HG02938 (cell line): ENCODE results near the gene IL10RA.
A peak's percentile ranks its signal among the peaks of the same experiment; 100 is the strongest.
"Not testable (repeated sequence)": the region's sequence is repeated elsewhere in the genome, so short reads cannot be mapped to it uniquely, and the experiment has no call there.

Experiments used
- ATAC-seq: cut with Tn5 transposase; IDR thresholded peaks from one replicate; pipeline ENCODE4 v1.9.1; 2021; ENCODE audit warnings: mild to moderate bottlenecking, moderate library complexity; ENCODE audit not compliant: unreplicated experiment

Gene IL10RA

DNA sequence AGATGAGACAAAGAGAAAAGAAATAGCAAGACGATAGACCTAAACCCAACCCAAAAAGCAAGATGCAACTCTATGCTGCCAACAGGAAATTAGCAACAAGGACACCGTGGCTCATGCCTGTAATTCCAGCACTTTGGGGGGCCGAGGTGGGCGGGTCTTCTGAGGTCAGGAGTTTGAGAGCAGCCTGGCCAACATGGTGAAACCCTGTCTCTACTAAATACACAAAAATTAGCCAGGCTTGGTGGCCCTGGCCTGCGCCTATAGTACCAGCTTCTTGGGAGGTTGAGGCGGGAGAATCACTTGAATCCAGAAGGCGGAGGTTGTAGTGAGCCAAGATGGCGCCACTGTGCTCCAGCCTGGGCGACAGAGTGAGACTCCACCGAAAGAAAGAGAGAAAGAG is 24.3 kb upstream of the IL10RA start:
- ATAC-seq: no peak

DNA sequence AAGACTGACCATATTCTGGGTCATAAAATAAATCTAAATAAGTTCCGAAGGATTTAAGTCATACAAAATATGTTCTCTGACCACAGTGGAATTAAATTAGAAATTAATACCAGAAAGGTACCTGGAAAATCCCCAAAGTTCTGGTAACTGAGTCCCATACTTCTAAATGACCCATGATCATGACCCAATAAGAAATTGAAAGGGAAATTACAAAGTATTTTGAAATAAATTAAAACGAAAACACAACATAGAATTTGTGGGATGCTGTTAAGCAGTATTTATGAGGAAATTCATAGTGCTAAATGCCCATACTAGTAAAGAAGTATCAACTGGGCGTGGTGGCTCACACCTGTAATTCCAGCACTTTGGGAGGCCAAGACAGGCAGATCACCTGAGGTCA is 23.4 kb upstream of the IL10RA start:
- no peak for ATAC-seq

DNA sequence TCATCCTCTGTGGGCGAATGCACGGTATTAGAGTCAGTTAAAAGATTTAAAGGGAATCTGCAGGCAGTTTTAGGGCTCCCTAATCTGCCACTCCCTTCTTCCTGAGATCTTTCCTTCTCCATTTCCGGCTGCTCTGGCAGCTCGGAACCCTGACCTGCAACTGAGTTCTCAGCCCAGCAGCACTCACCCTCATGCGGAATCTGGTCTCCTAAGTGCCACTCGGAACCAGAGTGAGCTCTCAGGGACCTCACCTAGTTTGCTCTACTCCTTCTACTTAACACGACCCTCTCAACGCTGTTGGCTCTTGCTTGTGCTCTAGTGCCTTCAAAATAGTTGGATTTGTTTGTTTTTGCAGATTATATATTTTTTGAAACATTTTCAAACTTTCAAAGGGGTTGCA is 19.3 kb upstream of the IL10RA start:
- no peak for ATAC-seq

DNA sequence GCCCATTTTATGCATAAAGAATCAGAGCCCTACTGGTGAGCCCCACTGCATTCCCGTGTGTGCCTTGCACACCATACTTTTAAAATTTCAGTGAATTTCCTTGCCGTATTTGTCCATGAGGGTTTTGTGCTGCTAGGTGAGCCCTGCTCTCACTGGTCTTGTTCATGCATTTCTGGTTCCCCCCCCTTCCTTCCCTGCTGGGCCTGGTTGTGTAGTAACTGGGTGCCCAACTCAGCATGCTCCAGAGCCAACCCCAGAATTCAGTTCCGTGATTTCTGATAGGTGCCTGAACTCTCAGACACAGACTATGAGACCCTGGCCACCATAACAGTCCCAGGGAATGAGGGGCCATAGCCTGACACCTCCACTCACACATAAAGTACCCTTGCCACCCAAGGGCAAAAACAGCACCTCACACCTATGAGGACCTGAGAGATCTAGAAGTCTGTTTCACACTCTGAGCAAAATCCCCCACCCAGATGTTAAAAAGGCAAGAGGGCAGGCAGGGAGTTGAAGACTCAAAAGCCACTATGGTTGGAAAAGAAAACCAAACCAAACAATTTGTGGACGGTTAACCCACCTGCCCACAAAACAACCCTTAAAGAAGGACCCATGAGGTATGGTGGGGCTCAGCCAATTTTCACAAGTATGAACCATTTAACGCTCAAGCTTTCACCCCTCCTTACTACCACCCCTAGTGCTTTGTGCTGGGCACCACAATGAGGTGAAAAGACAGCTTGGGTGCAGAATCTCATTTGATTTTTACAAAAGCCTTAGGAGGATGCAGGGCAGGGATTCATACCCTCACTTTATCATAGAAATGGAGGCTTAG is 16.8 kb upstream of the IL10RA start:
- ATAC-seq: no peak

DNA sequence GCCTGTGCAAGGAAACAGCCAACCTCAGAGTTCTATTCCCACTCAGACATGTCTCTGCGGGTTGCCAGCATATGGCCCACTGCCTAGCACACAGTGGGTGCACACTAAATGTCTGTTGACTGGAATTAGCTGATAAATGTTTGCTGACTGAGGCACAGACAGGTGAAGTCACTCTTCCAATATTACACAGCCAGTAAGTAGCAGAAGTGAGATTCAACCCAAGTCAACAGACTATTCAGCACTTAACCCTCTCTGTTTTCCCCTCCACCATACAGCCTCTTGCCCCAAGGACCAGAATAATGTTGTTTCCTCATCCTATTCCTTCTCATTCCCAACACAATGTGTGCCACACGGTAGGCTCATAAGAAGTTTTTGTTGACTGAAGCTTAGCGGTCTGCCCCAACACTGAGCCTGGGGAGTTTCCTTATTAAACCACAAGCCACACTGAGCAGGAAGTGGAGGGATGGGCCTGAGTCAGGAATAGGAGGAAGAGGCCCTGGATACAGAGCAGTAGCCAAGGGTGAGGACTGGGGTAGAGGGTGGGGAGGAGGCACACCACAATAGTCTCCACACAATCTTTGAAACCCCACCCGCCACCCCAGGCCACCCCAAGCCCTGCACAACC is 15.7 kb upstream of the IL10RA start:
- ATAC-seq: no peak

DNA sequence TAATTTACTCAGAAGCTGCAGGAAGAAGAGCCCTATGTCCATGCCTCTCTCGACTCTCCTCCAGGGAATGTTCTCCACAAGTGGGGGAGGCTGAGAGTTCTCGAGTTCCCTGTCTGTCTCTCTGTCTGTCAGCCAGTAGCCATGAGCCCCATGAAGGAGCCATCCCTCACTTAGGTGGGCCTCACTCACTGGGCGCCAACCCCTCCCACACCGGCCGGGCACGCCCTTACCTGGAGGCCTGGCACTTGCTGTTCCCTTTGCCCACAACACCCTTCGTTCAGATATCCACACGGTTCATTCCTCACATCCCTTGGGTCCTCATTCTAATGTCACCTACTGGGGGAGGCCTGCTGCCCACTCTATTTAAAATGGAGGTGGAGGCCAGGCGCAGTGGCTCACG is 14.2 kb upstream of the IL10RA start:
- ATAC-seq: no peak

DNA sequence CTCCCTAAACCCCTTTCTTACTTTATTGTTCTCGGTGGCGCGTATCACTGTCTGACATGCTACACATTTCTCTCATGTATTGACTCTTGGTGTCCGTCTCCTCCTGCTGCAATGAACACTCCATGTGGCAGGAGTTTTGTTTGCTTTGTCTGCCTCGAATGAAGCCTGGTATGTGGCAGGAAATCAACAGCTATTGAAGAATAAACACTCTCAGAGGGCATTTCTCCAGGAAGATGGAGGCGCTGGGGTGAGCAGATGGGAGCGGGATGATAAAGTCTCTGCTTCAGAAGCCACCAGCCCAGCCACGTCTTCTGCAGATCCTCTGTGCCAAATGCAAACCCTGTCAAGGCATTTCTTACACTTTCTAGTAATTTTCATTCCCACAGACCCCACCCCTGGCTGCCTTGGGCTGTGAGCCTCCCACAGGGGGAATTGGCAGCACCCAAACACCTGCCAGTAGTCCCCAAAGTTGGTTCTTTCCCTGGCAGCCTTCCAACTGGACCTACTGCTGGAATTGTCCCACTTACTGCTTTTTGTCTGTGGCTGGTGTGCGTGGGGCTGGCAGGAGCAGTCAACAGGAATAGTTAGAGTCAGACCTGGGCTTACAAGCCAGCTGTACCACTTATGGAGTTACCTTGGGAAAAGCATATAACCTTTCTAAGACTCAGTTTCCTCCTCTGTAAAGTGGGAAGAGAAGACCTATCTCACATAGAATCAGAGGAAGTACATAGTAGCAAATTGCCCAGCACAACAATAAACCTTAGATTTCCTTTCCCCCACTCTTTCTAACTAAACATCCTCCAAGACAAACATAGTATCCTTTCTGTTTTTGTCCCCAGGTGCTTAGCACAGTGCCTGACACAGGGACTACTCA is 13.3 kb upstream of the IL10RA start:
- no peak for ATAC-seq

DNA sequence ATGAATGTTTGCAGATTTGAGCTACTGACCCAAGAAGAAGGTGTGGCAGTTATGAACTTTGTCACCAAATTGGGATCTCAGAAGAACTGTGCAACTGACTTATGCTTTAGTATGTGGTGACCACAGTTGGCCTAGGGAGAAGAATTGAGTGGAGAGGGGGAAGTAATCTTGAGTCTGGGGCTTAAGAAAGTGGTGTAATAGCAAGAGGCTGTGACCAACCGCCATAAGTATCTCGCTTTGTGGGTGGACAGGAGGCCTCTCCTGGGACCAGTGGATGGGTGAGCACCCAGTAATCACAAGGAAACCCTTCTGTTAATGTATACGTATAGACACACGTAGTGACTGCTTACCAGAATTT is 12.7 kb upstream of the IL10RA start:
- no peak for ATAC-seq

DNA sequence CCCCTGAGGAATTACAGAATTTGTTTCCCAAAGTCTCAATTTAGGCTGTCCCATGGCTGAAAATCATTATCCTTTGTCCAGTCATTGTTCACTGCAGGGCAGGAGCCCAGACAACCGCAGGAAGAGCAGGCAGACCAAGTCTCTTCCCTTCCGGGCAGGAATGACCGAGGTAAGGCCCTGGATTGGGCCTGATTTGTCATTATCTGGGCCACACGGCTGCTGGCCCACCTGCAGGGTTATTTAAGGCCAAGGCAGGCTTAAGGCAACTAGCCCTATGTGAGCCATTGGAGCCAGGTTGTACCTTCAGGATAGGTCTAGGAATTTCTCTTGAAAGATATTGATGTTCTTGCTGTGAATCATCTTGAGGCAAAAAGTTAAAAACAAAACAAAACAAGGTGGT is 9.7 kb upstream of the IL10RA start:
- ATAC-seq: no peak

DNA sequence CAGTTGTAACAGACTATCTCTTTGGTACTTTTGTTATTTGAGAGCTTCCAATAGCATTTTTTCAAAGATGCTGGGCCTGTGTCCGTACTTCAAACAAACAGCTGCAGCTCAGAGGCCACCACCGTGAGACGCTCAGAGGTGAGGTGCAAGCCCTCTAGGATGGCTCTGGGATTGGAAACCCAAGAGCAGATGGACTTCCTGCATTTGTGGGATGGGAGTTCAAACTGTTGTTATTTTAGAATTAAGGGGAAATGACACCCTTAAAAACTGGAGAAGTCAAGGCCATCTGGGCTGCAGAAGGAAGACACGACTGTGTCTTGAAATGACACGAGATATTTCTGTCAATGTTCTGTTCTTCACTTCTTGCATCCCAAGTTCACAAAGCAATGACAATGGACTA is 9.2 kb upstream of the IL10RA start:
- ATAC-seq: no peak

DNA sequence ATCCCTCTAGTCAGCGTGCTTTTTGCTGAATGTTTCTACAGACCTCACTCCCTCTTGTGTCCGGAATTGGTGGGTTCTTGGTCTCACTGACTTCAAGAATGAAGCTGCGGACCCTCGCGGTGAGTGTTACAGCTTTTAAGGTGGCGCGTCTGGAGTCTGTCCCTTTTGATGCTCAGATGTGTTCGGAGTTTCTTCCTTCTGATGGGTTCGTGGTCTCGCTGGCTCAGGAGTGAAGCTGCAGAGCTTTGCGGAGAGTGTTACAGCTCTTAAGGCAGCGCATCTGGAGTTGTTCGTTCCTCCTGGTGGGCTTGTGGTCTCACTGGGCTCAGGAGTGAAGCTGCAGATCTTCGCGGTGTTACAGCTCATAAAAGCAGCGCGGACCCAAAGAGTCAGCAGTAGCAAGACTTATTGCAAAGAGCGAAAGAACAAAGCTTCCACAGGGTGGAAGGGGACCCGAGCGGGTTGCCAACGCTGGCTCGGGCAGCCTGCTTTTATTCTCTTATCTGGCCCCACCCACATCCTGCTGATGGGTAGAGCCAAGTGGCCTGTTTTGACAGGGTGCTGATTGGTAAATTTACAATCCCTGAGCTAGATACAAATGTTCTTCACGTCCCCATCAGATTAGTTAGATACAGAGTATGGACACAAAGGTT is 8.5 kb upstream of the IL10RA start:
- ATAC-seq: not testable (repeated sequence)

DNA sequence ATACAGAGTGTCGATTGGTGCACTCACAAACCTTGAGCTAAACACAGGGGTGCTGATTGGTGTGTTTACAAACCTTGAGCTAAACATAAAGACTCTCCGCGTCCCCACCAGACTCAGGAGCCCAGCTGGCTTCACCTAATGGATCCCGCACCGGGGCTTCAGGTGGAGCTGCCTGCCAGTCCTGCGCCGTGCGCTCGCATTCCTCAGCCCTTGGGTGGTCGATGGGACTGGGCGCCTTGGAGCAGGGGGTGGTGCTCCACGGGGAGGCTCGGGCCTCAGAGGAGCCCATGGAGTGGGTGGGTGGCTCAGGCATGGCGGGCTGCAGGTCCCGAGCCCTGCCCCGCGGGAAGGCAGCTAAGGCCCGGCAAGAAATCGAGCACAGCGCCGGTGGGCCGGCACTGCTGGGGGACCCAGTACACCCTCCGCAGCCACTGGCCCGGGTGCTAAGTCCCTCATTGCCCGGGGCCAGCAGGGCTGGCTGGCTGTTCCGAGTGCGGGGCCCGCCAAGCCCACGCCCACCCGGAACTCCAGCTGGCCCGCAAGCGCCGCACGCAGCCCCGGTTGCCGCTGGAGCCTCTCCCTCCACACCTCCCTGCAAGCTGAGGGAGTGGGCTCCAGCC is 7.8 kb upstream of the IL10RA start:
- not testable (repeated sequence) for ATAC-seq

DNA sequence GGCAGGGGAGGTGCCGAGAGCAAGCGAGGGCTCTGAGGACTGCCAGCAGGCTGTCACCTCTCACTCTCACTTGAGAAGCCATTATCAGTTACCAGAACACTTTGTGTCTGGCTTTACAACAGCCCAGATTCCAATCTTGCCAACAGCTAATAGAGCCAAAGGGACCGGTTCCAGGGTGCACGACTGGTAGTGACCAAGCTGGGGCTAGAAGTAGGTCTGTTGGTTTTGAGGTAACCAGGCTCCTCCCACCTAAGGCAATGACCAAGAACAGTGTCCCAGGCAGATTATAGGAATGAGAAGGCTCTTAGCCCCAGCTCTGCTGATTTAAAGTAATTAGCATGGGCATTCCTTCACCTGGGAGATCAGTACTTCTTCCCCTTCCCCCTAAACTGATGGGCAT is 7.2 kb upstream of the IL10RA start:
- ATAC-seq: no peak

DNA sequence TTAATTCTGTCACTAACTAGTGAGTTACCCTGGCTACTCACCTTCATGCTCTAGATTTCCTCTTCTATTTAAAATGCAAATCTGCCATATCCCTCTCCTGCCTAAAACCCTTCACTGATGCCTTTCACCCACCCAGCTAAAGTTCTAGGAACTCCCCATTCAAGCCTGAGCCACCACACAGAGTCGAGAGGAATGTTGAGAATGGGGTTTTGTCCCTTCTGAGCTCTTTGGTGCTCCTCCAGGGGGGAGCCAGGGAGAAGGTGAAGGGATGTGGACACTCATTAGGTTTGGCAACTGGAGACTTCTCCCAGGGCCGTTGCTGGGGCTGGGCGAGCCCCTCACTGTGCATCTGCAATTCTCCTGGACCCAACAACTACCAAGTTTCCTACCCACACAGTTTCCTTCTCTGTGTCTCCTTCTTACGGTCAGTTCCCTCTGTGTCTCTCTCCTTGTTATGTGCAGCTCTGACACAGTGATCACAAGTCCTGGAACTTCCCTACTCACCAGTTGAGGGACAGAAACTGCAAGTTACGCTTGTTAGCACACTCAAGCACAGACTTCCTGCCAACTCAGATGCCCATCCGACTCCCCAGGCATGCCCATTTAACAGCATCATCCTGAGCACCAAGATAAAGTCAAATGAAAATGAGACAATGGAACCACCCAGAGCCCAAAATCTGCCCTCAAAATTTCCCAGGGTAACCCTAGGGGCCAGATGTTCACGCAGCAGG is 6.5 kb upstream of the IL10RA start:
- ATAC-seq: peak; percentile 62

DNA sequence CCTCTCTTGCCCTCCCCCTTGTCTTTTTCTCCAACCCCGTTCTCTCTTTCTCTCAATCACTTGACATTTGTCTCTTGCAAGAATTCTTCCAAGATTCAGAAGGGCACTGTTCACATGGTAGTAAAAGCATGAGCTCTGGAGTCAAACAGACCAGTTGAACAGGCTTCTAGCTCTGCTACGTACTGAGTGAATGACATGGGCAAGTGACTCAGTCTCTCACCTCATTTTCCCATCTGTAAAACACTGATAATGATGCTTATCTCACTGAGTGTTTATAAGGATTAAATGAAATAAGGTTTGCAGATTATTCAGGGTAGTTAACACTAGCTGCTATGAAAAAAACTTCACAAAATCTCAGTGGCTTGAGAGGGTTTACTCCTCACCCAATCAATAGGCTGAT is 5.9 kb upstream of the IL10RA start:
- no peak for ATAC-seq

DNA sequence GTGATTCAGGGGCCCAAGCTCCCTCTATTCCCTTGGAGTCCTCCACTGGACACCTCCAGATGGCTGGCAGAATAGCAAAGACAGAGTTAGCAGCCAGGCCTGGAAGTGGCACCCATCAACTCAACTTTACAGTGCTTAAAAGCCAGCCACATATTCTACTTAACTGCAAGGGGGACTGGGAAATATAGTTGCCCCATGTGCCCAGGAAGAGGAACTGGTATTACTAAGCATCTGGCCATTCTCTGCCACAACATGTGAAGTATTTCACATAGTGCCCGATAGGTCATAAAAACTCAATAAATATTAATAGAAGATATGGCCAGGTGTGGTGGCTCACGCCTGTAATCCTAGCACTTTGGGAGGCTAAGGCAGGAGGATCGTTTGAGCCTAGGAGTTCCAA is 5.5 kb upstream of the IL10RA start:
- ATAC-seq: no peak

DNA sequence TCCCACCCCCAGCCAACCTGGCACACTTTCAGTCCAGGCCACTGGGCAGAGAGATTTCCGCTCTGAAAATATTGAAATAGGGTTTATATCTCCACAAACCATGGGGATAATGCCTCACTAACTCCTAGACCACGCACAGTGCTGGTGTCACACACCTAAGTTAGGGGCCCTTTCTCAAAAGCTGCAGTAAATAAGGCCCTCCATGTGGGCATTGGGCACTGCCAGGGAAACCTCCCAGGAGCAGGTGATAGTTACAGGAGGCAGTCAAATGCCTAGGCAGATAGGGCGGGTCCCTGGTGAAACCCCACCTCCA is 3.1 kb upstream of the IL10RA start:
- no peak for ATAC-seq

DNA sequence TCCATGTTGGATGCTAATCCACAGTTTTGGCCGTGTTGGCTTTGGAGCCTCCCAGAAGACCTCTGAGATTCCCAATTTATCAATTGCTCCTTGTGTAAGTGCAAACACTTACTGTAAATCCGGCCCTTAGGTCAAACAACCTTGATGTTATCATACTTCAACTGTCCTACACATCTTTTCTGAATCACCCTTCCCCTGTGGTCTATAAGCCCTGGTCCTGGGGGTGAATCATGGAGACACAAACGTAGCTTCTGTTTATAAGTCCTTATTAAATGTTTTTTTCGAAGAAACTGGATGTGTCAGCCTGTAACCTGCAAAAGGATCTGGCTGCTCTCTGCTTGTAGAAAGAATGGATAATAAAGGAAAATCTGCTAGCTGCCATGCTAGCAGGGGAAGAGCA is 1.7 kb upstream of the IL10RA start:
- ATAC-seq: no peak

DNA sequence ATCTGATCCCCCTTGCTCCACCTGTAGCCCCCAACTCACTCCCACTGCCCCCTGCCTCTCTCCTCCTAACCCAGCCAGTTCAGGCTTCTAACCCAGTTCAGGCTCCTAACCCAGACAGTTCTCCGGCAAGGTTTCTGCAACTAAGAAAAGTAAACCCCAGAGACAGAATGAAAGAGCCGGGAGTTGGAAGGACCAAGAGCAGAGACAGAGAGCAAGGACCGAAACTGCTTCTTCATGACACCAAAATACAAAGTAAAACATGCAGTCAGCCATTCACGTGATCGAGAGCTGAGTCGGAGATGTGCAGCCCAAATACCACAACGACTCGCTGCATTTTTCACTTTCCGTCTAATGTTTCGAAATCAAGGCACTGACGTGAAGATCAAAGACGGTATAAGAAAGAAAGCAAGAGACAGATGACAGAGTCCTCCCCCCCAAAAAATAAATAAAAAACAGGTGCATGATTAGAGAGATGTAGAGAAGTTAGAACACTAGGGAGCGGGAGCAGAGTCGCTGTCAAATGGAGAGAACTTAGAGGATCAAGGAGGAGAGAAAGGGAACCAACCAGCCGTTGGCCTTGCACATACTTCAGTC is 884 bp downstream of the IL10RA start:
- ATAC-seq: peak; percentile 54
